WTC11 (cell line): Measurements from ENCODE around the gene RMC1. TPM values are rescaled to one million over a fixed set of nuclear protein-coding genes. Genes with fewer than 3 reads are reported as not detected.

ENCODE experiments used
- ATAC-seq: fragments of 200-7000 bp; cut with Tn5 transposase; 2 replicates; pipeline ENCODE4 v1.10.0; 2021; ENCODE audit warnings: mild to moderate bottlenecking, moderate library complexity
- CTCF ChIA-PET: fragments of 300-600 bp; sonication (Branson Sonifier 250); formaldehyde crosslinking; loops from one replicate; lab custom pipeline; 2021; ENCODE audit warnings: antibody characterized with exemption; lab: Charles Lee
- POLR2A ChIA-PET: fragments of 350-600 bp; sonication (Branson Sonifier 250); formaldehyde crosslinking; loops from one replicate; lab custom pipeline; 2021; ENCODE audit warnings: antibody characterized with exemption; lab: Charles Lee
- DNase-seq: peaks from one replicate; pipeline ENCODE4 v3.0.0; 2021; ENCODE audit warnings: low spot score
- H3K27ac Mint-ChIP-seq: 2 replicates; pipeline ENCODE4 v1.8.0; 2021; ENCODE audit warnings: mixed read lengths
- H3K27me3 Mint-ChIP-seq: 2 replicates; pipeline ENCODE4 v1.8.0; 2021; ENCODE audit warnings: low read depth, mild to moderate bottlenecking, moderate library complexity, mixed read lengths
- H3K36me3 Mint-ChIP-seq: 2 replicates; pipeline ENCODE4 v1.8.0; 2021; ENCODE audit warnings: mixed read lengths
- H3K4me1 Mint-ChIP-seq: 2 replicates; pipeline ENCODE4 v1.8.0; 2022; ENCODE audit warnings: mixed read lengths
- H3K4me3 Mint-ChIP-seq: 2 replicates; pipeline ENCODE4 v1.8.0; 2021; ENCODE audit warnings: mild to moderate bottlenecking, moderate library complexity, mixed read lengths
- H3K9me3 Mint-ChIP-seq: 2 replicates; pipeline ENCODE4 v1.8.0; 2021; ENCODE audit warnings: mixed read lengths
- ELF4 ChIP-seq: sonication (generic); formaldehyde crosslinking; IDR thresholded peaks from 2 replicates; pipeline ENCODE4 v1.8.1; 2022; ENCODE audit warnings: low read depth, mild to moderate bottlenecking, moderate library complexity, missing genetic modification reagents
- ESRRA ChIP-seq: sonication (generic); formaldehyde crosslinking; IDR thresholded peaks from 2 replicates; pipeline ENCODE4 v1.8.1; 2022; ENCODE audit warnings: mild to moderate bottlenecking, missing genetic modification reagents, borderline replicate concordance
- ETV6 ChIP-seq: sonication (generic); formaldehyde crosslinking; IDR thresholded peaks from 2 replicates; pipeline ENCODE4 v1.8.1; 2022; ENCODE audit warnings: mild to moderate bottlenecking, missing genetic modification reagents
- FOXJ3 ChIP-seq: sonication (generic); formaldehyde crosslinking; IDR thresholded peaks from 2 replicates; pipeline ENCODE4 v1.9.0; 2021; ENCODE audit warnings: missing genetic modification reagents, mild to moderate bottlenecking, borderline replicate concordance
- KAT7 ChIP-seq: sonication (generic); formaldehyde crosslinking; IDR thresholded peaks from 2 replicates; pipeline ENCODE4 v1.8.1; 2023; ENCODE audit warnings: missing genetic modification reagents, mild to moderate bottlenecking, borderline replicate concordance
- NR3C1 ChIP-seq: sonication (generic); formaldehyde crosslinking; conservative IDR thresholded peaks from 2 replicates; pipeline ENCODE4 v1.8.1; 2023; ENCODE audit warnings: low read depth, mild to moderate bottlenecking, missing genetic modification reagents
- OVOL2 ChIP-seq: fragments of 250-450 bp; sonication (Bioruptor Pico); IDR thresholded peaks from 2 replicates; pipeline ENCODE4 v1.9.0; 2021; ENCODE audit warnings: mild to moderate bottlenecking, borderline replicate concordance
- SP1 ChIP-seq: sonication (generic); formaldehyde crosslinking; conservative IDR thresholded peaks from 2 replicates; pipeline ENCODE4 v1.8.1; 2022; ENCODE audit warnings: missing genetic modification reagents
- TEAD4 ChIP-seq: sonication (generic); formaldehyde crosslinking; IDR thresholded peaks from 2 replicates; pipeline ENCODE4 v1.8.0; 2022; ENCODE audit warnings: mild to moderate bottlenecking, missing genetic modification reagents
- TP53 ChIP-seq: sonication (generic); formaldehyde crosslinking; IDR thresholded peaks from 2 replicates; pipeline ENCODE4 v1.8.1; 2023; ENCODE audit warnings: mild to moderate bottlenecking, missing genetic modification reagents
- ZBTB21 ChIP-seq: sonication (generic); formaldehyde crosslinking; IDR thresholded peaks from 2 replicates; pipeline ENCODE4 v1.8.1; 2023; ENCODE audit warnings: mild to moderate bottlenecking, missing genetic modification reagents, borderline replicate concordance
- ZNF671 ChIP-seq: fragments of 250-450 bp; sonication (Bioruptor Pico); IDR thresholded peaks from 2 replicates; pipeline ENCODE4 v1.8.0; 2021; ENCODE audit warnings: mild to moderate bottlenecking
- total RNA-seq: library from RNA; stranded (reverse); gene quantifications from 3 replicates; pipeline ENCODE4 v1.2.3, GENCODE V29; 2021
- TF ChIP-seq, protein P1 (sequence below): sonication (generic); formaldehyde crosslinking; IDR thresholded peaks from 2 replicates; pipeline ENCODE4 v1.8.0; 2022; ENCODE audit warnings: mild to moderate bottlenecking, missing genetic modification reagents
- TF ChIP-seq, protein P2 (sequence below): fragments of 250-450 bp; sonication (Bioruptor Pico); IDR thresholded peaks from 2 replicates; pipeline ENCODE4 v1.8.0; 2021; ENCODE audit warnings: mild to moderate bottlenecking
- TF ChIP-seq, protein P3 (sequence below): sonication (generic); formaldehyde crosslinking; IDR thresholded peaks from 2 replicates; pipeline ENCODE4 v1.8.1; 2022; ENCODE audit warnings: missing genetic modification reagents, borderline replicate concordance
- TF ChIP-seq, protein P4 (sequence below): sonication (generic); formaldehyde crosslinking; conservative IDR thresholded peaks from 2 replicates; pipeline ENCODE4 v1.8.1; 2022; ENCODE audit warnings: mild to moderate bottlenecking, missing genetic modification reagents
- TF ChIP-seq, protein P5 (sequence below): sonication (generic); formaldehyde crosslinking; IDR thresholded peaks from 2 replicates; pipeline ENCODE4 v1.8.1; 2023; ENCODE audit warnings: mild to moderate bottlenecking, missing genetic modification reagents, borderline replicate concordance
- TF ChIP-seq, protein P6 (sequence below): sonication (generic); formaldehyde crosslinking; conservative IDR thresholded peaks from 2 replicates; pipeline ENCODE4 v1.8.1; 2023; ENCODE audit warnings: mild to moderate bottlenecking, low read depth, missing genetic modification reagents, moderate library complexity
- TF ChIP-seq, protein P7 (sequence below): sonication (generic); formaldehyde crosslinking; IDR thresholded peaks from 2 replicates; pipeline ENCODE4 v1.8.1; 2023; ENCODE audit warnings: mild to moderate bottlenecking, missing genetic modification reagents, moderate library complexity

RMC1 gene
- total RNA-seq, 1 experiment from 2014 or later = 15.6 TPM

DNA sequence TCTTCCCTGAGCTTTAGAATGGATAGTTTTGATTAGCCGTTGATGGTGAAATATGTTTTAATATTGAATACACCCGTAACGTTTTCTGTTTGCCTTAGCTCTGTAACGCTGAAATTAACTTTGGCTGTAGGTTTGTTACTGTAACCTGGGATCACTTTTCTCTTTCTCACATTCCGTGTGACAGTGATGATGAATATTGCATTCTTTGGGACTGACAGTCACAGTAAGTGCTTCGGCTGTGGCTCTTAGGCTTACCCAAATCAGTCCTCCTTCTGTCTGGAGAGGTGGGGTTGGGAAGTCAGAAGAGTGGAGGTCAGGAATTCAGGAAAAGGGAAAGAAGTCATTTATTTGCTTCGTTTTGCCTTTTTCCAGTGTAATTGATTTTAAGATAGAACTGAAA is 18.0 kb downstream of the RMC1 start:
- H3K4me3 Mint-ChIP-seq = no peak overlapping the region
- H3K9me3 Mint-ChIP-seq = no peaks in the 10 kb centered on the region
- POLR2A ChIA-PET = no interaction called here
- no peak for TF ChIP-seq ESRRA (CRISPR knock-in tag)
- TF ChIP-seq, protein P1, sequence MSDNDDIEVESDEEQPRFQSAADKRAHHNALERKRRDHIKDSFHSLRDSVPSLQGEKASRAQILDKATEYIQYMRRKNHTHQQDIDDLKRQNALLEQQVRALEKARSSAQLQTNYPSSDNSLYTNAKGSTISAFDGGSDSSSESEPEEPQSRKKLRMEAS (CRISPR knock-in tag) = no peak
- TF ChIP-seq TP53 (CRISPR knock-in tag) = no peak
- TF ChIP-seq, protein P2, sequence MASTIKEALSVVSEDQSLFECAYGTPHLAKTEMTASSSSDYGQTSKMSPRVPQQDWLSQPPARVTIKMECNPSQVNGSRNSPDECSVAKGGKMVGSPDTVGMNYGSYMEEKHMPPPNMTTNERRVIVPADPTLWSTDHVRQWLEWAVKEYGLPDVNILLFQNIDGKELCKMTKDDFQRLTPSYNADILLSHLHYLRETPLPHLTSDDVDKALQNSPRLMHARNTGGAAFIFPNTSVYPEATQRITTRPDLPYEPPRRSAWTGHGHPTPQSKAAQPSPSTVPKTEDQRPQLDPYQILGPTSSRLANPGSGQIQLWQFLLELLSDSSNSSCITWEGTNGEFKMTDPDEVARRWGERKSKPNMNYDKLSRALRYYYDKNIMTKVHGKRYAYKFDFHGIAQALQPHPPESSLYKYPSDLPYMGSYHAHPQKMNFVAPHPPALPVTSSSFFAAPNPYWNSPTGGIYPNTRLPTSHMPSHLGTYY (CRISPR knock-in tag) = no peak
- TF ChIP-seq ZNF671 (CRISPR knock-in tag) = no peak
- TF ChIP-seq, protein P3, sequence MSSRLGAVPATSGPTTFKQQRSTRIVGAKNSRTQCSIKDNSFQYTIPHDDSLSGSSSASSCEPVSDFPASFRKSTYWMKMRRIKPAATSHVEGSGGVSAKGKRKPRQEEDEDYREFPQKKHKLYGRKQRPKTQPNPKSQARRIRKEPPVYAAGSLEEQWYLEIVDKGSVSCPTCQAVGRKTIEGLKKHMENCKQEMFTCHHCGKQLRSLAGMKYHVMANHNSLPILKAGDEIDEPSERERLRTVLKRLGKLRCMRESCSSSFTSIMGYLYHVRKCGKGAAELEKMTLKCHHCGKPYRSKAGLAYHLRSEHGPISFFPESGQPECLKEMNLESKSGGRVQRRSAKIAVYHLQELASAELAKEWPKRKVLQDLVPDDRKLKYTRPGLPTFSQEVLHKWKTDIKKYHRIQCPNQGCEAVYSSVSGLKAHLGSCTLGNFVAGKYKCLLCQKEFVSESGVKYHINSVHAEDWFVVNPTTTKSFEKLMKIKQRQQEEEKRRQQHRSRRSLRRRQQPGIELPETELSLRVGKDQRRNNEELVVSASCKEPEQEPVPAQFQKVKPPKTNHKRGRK (CRISPR knock-in tag) = no peak
- TF ChIP-seq NR3C1 (CRISPR knock-in tag) = no peak
- no peak for TF ChIP-seq SP1
- no peak for TF ChIP-seq KAT7
- TF ChIP-seq, protein P4, sequence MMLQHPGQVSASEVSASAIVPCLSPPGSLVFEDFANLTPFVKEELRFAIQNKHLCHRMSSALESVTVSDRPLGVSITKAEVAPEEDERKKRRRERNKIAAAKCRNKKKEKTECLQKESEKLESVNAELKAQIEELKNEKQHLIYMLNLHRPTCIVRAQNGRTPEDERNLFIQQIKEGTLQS (CRISPR knock-in tag) = no peak
- TF ChIP-seq ETV6 = no peak
- TF ChIP-seq ELF4 (CRISPR knock-in tag) = no peak
- no peak for TF ChIP-seq ZBTB21 (CRISPR knock-in tag)
- TF ChIP-seq TEAD4 (CRISPR knock-in tag) = no peak
- TF ChIP-seq, protein P5, sequence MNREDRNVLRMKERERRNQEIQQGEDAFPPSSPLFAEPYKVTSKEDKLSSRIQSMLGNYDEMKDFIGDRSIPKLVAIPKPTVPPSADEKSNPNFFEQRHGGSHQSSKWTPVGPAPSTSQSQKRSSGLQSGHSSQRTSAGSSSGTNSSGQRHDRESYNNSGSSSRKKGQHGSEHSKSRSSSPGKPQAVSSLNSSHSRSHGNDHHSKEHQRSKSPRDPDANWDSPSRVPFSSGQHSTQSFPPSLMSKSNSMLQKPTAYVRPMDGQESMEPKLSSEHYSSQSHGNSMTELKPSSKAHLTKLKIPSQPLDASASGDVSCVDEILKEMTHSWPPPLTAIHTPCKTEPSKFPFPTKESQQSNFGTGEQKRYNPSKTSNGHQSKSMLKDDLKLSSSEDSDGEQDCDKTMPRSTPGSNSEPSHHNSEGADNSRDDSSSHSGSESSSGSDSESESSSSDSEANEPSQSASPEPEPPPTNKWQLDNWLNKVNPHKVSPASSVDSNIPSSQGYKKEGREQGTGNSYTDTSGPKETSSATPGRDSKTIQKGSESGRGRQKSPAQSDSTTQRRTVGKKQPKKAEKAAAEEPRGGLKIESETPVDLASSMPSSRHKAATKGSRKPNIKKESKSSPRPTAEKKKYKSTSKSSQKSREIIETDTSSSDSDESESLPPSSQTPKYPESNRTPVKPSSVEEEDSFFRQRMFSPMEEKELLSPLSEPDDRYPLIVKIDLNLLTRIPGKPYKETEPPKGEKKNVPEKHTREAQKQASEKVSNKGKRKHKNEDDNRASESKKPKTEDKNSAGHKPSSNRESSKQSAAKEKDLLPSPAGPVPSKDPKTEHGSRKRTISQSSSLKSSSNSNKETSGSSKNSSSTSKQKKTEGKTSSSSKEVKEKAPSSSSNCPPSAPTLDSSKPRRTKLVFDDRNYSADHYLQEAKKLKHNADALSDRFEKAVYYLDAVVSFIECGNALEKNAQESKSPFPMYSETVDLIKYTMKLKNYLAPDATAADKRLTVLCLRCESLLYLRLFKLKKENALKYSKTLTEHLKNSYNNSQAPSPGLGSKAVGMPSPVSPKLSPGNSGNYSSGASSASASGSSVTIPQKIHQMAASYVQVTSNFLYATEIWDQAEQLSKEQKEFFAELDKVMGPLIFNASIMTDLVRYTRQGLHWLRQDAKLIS (CRISPR knock-in tag) = no peak
- TF ChIP-seq OVOL2 = no peak
- TF ChIP-seq FOXJ3 (CRISPR knock-in tag) = no peak
- TF ChIP-seq, protein P6, sequence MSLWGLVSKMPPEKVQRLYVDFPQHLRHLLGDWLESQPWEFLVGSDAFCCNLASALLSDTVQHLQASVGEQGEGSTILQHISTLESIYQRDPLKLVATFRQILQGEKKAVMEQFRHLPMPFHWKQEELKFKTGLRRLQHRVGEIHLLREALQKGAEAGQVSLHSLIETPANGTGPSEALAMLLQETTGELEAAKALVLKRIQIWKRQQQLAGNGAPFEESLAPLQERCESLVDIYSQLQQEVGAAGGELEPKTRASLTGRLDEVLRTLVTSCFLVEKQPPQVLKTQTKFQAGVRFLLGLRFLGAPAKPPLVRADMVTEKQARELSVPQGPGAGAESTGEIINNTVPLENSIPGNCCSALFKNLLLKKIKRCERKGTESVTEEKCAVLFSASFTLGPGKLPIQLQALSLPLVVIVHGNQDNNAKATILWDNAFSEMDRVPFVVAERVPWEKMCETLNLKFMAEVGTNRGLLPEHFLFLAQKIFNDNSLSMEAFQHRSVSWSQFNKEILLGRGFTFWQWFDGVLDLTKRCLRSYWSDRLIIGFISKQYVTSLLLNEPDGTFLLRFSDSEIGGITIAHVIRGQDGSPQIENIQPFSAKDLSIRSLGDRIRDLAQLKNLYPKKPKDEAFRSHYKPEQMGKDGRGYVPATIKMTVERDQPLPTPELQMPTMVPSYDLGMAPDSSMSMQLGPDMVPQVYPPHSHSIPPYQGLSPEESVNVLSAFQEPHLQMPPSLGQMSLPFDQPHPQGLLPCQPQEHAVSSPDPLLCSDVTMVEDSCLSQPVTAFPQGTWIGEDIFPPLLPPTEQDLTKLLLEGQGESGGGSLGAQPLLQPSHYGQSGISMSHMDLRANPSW = no peak
- TF ChIP-seq, protein P7, sequence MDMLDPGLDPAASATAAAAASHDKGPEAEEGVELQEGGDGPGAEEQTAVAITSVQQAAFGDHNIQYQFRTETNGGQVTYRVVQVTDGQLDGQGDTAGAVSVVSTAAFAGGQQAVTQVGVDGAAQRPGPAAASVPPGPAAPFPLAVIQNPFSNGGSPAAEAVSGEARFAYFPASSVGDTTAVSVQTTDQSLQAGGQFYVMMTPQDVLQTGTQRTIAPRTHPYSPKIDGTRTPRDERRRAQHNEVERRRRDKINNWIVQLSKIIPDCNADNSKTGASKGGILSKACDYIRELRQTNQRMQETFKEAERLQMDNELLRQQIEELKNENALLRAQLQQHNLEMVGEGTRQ (CRISPR knock-in tag) = no peak
- no peak for ATAC-seq
- H3K27ac Mint-ChIP-seq = no peak overlapping the region
- peaks cover 58% of the 10 kb centered on the region for H3K36me3 Mint-ChIP-seq
- no peaks in the 10 kb centered on the region for H3K27me3 Mint-ChIP-seq
- CTCF ChIA-PET = interaction anchor here (1.1 kb wide), 1 partner anchor 23 kb away, joined by 3 read pairs; no protein-coding TSS in a partner anchor
- DNase-seq = no peak
- H3K4me1 Mint-ChIP-seq = no peaks in the 10 kb centered on the region
